ENCODE results near the gene MS4A8. TPM values are rescaled to one million over a fixed set of nuclear protein-coding genes. Genes with fewer than 3 reads are reported as not detected.

MS4A8 gene
- total and polyA plus RNA-seq, 5 donors: 0.16 TPM; not detected in 4

DNA sequence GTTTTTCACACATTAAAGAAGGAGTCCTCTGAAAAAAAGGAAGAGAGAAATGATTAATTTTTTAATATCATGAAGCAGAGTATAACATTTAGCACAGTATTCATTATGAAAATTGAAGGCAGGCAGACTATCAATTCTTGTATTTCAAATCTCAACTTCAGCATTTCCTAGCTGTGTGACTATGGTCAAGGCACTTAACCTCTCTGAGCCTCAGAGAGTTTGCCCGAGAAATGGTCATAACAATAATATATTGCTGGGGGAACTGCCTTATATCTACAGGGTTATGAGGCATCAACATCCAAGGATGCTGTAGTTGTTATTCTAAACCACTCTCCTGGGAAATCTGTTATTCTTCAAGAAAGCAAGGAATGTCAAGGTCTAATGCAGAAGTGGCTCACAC, 26.2 kb downstream of the MS4A8 start:
- DNase-seq (no peak), ATAC-seq (no peak)
- Histone ChIP-seq H3K27me3 (ENCODE audit: control insufficient read depth, insufficient read depth) (no peaks in the 10 kb centered on the region), H3K27ac (ENCODE audit: low read length) (no peak overlapping the region), H3K4me1 (ENCODE audit: control insufficient read depth, insufficient read depth, low read length) (no peaks in the 10 kb centered on the region), H3K9me3 (ENCODE audit: control insufficient read depth, low read length) (no peaks in the 10 kb centered on the region), H3K4me3 (ENCODE audit: low read length) (no peak overlapping the region)
- WGBS: 88% methylated on average over 1 of the region's 1 CpG
- intact Hi-C loops (cut with DNase I): no loop called here

DNA sequence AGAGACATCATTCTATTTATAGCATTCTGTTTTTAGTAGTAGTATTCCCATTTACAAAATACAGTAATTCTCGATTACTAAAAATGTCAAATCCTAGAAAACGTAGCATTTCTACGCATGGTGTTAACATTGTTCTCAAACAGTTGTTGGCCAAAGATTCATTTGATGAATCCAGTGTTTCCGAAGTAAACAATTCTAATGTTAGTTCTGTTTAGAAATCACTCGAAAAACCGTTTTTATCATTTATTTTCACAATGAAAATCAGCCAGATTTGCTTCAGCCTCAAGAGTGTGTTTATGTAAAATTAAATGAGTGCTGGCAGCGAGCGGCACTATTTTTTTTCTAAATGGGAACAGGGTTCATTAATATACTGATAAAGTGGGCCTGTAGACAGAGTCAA, 32.2 kb downstream of the MS4A8 start:
- Histone ChIP-seq H3K4me3 (ENCODE audit: low read length) (no peak overlapping the region), H3K4me1 (ENCODE audit: control insufficient read depth, insufficient read depth, low read length) (no peaks in the 10 kb centered on the region), H3K9me3 (ENCODE audit: control insufficient read depth, low read length) (no peaks in the 10 kb centered on the region), H3K27me3 (ENCODE audit: control insufficient read depth, insufficient read depth) (no peaks in the 10 kb centered on the region), H3K27ac (ENCODE audit: low read length) (no peak overlapping the region)
- WGBS: 59% methylated on average over 8 of the region's 8 CpGs
- DNase-seq (no peak), ATAC-seq (no peak)
- intact Hi-C loops (cut with DNase I): no loop called here

DNA sequence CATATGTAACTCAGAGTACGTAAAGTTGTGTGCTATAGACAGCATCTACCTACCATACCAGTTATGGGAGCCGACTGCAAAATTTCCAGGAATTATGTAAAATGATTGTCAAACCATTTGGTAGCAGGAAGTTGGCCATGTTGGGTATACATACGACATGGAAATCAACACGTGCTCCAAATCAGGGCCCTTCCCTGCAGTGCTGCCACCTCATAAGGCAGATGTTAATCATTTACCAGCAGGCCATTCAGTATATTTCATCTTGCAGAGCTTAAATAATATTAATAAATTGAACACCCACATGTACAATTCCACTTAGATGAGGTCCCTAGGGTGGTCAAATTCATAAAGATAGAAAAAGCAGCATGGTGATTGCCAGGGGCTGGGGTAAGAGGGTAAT, 34.9 kb downstream of the MS4A8 start:
- ATAC-seq (no peak), DNase-seq (no peak)
- H3K4me1 ChIP-seq (ENCODE audit: control insufficient read depth, insufficient read depth, low read length): no peaks in the 10 kb centered on the region
- 89% methylated on average over 4 of the region's 4 CpGs for WGBS
- H3K9me3 ChIP-seq (ENCODE audit: control insufficient read depth, low read length): no peaks in the 10 kb centered on the region
- intact Hi-C loops (cut with DNase I): no loop called here
- H3K27ac ChIP-seq (ENCODE audit: low read length): no peak overlapping the region
- H3K4me3 ChIP-seq (ENCODE audit: low read length): no peak overlapping the region
- H3K27me3 ChIP-seq (ENCODE audit: control insufficient read depth, insufficient read depth): no peaks in the 10 kb centered on the region

DNA sequence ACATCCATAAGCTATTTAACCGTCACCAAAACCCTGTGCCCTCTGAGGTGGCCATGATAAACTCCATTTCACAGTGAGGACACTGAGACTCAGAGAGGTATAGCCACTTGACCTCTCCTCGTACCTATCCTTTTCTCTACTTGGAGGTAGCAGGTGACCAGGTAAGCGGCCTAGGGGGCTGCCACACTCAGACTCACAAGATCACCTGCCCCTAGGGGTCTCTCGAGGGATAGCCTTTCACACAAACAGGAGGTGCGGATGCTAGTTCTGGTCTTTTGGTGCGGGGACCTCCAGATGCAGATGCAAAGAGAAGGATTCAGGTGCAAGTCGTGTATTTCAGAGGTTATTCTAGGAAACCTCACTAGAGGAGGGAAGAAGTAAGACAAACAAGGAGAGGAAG, 39.7 kb downstream of the MS4A8 start:
- intact Hi-C loops (cut with DNase I): no loop called here
- Histone ChIP-seq H3K9me3 (ENCODE audit: control insufficient read depth, low read length) (peaks cover 3% of the 10 kb centered on the region), H3K4me1 (ENCODE audit: control insufficient read depth, insufficient read depth, low read length) (no peaks in the 10 kb centered on the region), H3K27me3 (ENCODE audit: control insufficient read depth, insufficient read depth) (no peaks in the 10 kb centered on the region), H3K27ac (ENCODE audit: low read length) (no peak overlapping the region), H3K4me3 (ENCODE audit: low read length) (no peak overlapping the region)
- ATAC-seq (no peak), DNase-seq (no peak)
- 61% methylated on average over 7 of the region's 7 CpGs for WGBS

DNA sequence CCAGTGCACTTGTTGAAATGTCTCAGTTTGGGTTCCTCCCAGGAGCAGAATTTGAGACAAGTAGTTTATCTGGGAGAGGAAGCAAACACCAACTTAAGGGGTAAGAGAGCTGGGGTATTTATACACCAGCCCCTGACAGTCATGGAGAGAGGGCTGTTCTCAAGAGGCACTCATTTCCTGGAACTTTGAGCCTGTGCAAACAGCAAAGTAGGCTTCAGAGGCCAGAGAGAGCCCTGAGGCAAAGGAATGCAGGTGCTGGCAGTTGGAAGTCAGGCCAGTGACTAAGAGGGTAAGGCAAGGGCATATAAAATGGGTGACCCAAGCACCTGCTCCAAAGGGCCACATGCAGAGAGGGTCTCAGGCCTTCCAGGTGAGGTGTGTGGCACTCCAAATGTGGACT, 41.2 kb downstream of the MS4A8 start:
- DNase-seq (no peak), ATAC-seq (no peak)
- Histone ChIP-seq H3K4me3 (ENCODE audit: low read length) (no peak overlapping the region), H3K4me1 (ENCODE audit: control insufficient read depth, insufficient read depth, low read length) (no peaks in the 10 kb centered on the region), H3K9me3 (ENCODE audit: control insufficient read depth, low read length) (peaks cover 3% of the 10 kb centered on the region), H3K27me3 (ENCODE audit: control insufficient read depth, insufficient read depth) (no peaks in the 10 kb centered on the region), H3K27ac (ENCODE audit: low read length) (no peak overlapping the region)
- intact Hi-C loops (cut with DNase I): no loop called here

DNA sequence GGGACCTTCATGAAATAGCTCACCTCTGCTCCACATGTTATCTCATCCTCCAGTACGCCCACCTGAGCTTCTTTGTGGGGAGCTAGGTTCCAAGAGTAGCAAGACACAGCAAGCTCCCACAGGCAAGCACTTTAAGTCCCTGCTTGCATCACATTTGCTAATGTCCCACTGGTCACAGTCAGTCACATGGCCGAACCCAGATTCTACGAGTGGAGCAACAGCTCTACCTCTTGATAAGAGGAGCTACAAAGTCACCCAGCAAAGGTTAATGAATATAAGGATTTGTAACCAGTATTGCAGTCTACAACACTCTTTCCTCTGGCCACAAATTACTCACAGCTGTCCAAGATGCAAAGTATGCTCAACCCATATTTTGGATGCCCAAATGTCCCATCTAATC, 42.0 kb downstream of the MS4A8 start:
- 84% methylated on average over 3 of the region's 3 CpGs for WGBS
- intact Hi-C loops (cut with DNase I): no loop called here
- H3K27ac ChIP-seq (ENCODE audit: low read length): no peak overlapping the region
- no peaks in the 10 kb centered on the region for H3K27me3 ChIP-seq (ENCODE audit: control insufficient read depth, insufficient read depth)
- no peak overlapping the region for H3K4me3 ChIP-seq (ENCODE audit: low read length)
- no peak for DNase-seq
- H3K9me3 ChIP-seq (ENCODE audit: control insufficient read depth, low read length): peaks cover 3% of the 10 kb centered on the region
- H3K4me1 ChIP-seq (ENCODE audit: control insufficient read depth, insufficient read depth, low read length): no peaks in the 10 kb centered on the region
- no peak for ATAC-seq

DNA sequence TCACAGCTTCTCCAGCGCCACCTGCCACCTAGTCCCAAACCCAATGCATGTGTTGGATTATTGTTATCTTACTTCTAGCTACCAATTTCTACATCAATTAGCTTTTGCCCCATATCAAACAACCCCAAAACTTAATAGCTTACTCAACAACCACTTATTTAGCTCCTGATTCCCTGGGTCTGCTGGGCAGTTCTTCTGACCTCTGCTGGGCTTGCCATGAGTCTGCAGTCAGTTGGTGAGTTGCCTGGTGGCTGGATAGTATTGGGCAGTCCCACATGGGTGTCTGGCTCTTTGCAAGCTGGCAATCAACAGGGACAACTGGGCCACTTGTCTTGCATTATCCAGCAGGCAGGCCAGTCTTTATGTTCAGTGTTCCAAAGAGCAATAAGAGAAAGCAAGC, 43.6 kb downstream of the MS4A8 start:
- H3K27me3 ChIP-seq (ENCODE audit: control insufficient read depth, insufficient read depth): no peaks in the 10 kb centered on the region
- H3K4me1 ChIP-seq (ENCODE audit: control insufficient read depth, insufficient read depth, low read length): no peaks in the 10 kb centered on the region
- ATAC-seq: no peak
- intact Hi-C loops (cut with DNase I): no loop called here
- no peak overlapping the region for H3K4me3 ChIP-seq (ENCODE audit: low read length)
- WGBS: 77% methylated on average over 1 of the region's 1 CpG
- no peak for DNase-seq
- peaks cover 3% of the 10 kb centered on the region for H3K9me3 ChIP-seq (ENCODE audit: control insufficient read depth, low read length)
- no peak overlapping the region for H3K27ac ChIP-seq (ENCODE audit: low read length)

DNA sequence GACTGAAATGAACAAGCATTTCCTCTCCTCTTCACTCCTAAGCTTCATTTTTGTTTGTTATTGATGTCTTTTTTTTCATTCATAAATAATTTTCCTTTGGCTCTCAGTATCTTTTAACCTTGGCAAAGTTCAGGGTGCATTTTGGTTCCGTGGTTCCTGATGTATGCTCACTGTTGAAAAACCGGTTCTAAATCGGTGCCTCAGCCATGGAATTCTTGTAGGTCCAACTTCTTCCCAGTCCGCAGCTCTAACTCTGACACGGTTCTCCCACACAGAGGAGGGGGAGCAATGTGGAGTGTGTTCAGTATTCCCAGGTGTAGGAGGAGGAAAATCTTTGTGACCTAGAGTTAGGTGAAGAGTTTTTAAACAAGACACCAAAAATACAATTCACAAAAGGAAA, 44.7 kb downstream of the MS4A8 start:
- DNase-seq (no peak), ATAC-seq (no peak)
- whole genome bisulfite sequencing: 82% methylated on average over 5 of the region's 5 CpGs
- Histone ChIP-seq H3K27me3 (ENCODE audit: control insufficient read depth, insufficient read depth) (no peaks in the 10 kb centered on the region), H3K4me1 (ENCODE audit: control insufficient read depth, insufficient read depth, low read length) (no peaks in the 10 kb centered on the region), H3K4me3 (ENCODE audit: low read length) (no peak overlapping the region), H3K27ac (ENCODE audit: low read length) (no peak overlapping the region), H3K9me3 (ENCODE audit: control insufficient read depth, low read length) (peaks cover 3% of the 10 kb centered on the region)
- intact Hi-C loops (cut with DNase I): no loop called here

DNA sequence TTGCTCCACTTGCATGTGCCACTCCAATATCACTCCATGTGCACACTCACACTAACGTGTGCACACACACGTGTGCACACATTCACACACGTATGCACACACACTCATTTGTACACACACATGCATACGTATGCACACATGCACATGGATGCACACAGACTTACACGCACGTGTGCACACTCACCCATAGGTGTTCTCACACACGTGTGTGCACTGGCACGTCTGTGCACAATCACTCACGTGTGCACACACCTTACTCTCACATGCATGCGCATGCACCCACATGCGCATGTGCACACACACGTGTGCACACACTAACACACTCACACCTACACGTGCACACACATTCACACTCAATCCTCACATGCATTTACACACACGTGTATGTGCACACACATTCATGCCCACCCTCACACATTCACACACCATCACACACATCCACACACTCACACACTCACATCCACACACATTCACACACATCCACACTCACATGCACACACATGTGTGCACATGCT, 48.0 kb downstream of the MS4A8 start:
- H3K27me3 ChIP-seq (ENCODE audit: control insufficient read depth, insufficient read depth): no peaks in the 10 kb centered on the region
- ATAC-seq (no peak), DNase-seq (no peak)
- 93% methylated on average over 14 of the region's 14 CpGs for WGBS
- H3K4me1 ChIP-seq (ENCODE audit: control insufficient read depth, insufficient read depth, low read length): no peaks in the 10 kb centered on the region
- H3K27ac ChIP-seq (ENCODE audit: low read length): no peak overlapping the region
- no peaks in the 10 kb centered on the region for H3K9me3 ChIP-seq (ENCODE audit: control insufficient read depth, low read length)
- H3K4me3 ChIP-seq (ENCODE audit: low read length): no peak overlapping the region
- intact Hi-C loops (cut with DNase I): no loop called here

DNA sequence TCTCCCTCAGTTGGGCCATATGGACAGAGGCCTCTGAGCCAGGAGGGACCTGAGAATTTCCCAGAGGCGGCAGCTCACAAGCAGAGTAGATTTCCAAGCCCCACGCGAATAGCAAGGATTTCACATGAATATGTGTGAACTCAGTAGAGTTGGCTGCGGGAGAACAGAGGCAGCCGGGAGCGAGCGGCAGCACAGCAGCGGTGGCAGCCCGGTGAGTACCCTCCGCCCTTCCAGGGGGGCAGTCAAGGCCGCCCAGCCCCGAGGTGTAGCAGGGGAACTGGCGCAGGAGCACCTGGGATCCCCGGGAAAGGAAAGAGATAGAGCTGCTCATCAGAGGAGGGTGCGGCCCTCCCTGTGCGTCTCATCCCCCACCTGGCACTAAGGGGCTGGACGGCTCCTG, 48.8 kb downstream of the MS4A8 start:
- 87% methylated on average over 17 of the region's 17 CpGs for WGBS
- intact Hi-C loops (cut with DNase I): no loop called here

DNA sequence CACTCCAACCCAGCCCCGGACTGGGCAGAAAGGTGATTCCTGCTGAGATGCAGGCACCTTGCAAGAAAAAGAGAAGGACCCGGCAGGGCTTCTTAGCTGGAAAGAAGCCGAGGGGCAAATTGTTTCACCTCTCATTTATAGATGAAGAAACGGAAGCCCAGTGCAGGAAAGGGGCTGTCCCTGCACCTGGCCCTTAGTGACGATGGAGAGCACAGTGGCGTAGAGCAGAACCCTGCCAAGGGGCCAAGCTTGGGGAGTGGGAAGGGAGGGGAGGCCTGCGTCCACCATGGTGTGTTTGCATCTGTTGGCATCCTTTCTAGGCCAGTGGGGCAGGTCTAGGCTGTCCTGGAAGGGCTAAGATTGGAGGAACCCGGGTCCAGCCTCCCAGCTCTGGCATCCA, 49.4 kb downstream of the MS4A8 start:
- ATAC-seq: no peak
- Histone ChIP-seq H3K4me3 (ENCODE audit: low read length) (no peak overlapping the region), H3K27me3 (ENCODE audit: control insufficient read depth, insufficient read depth) (no peaks in the 10 kb centered on the region), H3K9me3 (ENCODE audit: control insufficient read depth, low read length) (no peaks in the 10 kb centered on the region), H3K27ac (ENCODE audit: low read length) (no peak overlapping the region), H3K4me1 (ENCODE audit: control insufficient read depth, insufficient read depth, low read length) (no peaks in the 10 kb centered on the region)
- intact Hi-C loops (cut with DNase I): no loop called here
- 78% methylated on average over 8 of the region's 8 CpGs for WGBS
- DNase-seq: no peak

More for the DNA sequence above, 48.8 kb downstream of the MS4A8 start:
- Histone ChIP-seq H3K27ac (ENCODE audit: low read length) (no peak overlapping the region), H3K9me3 (ENCODE audit: control insufficient read depth, low read length) (no peaks in the 10 kb centered on the region), H3K4me1 (ENCODE audit: control insufficient read depth, insufficient read depth, low read length) (no peaks in the 10 kb centered on the region), H3K27me3 (ENCODE audit: control insufficient read depth, insufficient read depth) (no peaks in the 10 kb centered on the region), H3K4me3 (ENCODE audit: low read length) (no peak overlapping the region)
- no peak for ATAC-seq
- DNase-seq: no peak

DNA sequence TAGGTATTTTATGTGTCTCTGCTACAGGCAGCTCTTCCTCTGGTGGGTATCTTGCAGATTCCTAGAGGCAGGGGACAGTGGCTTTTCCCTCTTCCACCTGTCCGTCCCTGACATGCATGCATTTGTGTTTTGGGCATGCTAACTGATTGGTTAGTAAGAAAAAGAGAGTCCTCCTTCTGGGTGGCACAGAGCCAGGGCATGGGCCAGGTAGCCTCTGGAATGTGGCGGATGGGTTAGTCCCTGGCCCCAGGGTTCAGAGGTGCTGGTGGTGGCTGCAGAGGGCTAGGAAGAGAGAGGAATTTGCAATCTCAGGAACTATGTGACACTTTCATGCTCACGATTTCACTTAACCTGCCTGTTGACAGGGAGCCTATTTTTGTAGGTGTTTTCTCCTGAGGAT, 51.5 kb downstream of the MS4A8 start:
- 59% methylated on average over 3 of the region's 3 CpGs for WGBS
- ATAC-seq (no peak), DNase-seq (no peak)
- Histone ChIP-seq H3K4me3 (ENCODE audit: low read length) (no peak overlapping the region), H3K27me3 (ENCODE audit: control insufficient read depth, insufficient read depth) (peaks cover 4% of the 10 kb centered on the region), H3K27ac (ENCODE audit: low read length) (no peak overlapping the region), H3K9me3 (ENCODE audit: control insufficient read depth, low read length) (no peaks in the 10 kb centered on the region), H3K4me1 (ENCODE audit: control insufficient read depth, insufficient read depth, low read length) (no peaks in the 10 kb centered on the region)
- intact Hi-C loops (cut with DNase I): no loop called here
